HG02678 (cell line): ENCODE measurements around the gene ORMDL3.
A peak's percentile ranks its signal among the peaks of the same experiment; 100 is the strongest.
"Not testable (repeated sequence)": the region's sequence is repeated elsewhere in the genome, so short reads cannot be mapped to it uniquely, and the experiment has no call there.

Experiments used
- ATAC-seq: cut with Tn5 transposase; IDR thresholded peaks from one replicate; pipeline ENCODE4 v1.9.1; 2021; ENCODE audit warnings: mild to moderate bottlenecking, moderate library complexity; ENCODE audit not compliant: unreplicated experiment

Gene ORMDL3

GRCh38 chr17:39950871-39951348, 23.5 kb upstream of the ORMDL3 start:
- ATAC-seq, result no peak

DNA sequence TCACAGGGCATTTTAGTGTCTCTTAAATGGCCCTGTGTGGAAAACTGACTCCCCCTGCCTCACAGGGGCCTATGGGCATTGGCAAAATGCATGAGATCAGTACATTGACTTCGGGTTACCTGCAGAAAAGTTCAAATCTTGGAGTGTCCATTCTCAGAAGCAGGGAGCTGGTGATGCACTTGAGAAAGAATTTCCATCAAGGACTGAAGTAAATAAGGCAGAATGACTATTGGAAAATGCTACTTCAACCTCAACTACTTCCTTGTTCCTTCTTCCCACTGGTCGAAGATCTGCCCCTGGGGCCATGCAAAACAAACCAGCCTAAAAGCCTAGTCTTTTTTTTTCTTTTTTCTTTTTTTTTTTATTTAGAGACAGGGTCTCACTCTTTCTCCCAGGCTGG, 21.6 kb upstream of the ORMDL3 start:
- no peak for ATAC-seq

DNA sequence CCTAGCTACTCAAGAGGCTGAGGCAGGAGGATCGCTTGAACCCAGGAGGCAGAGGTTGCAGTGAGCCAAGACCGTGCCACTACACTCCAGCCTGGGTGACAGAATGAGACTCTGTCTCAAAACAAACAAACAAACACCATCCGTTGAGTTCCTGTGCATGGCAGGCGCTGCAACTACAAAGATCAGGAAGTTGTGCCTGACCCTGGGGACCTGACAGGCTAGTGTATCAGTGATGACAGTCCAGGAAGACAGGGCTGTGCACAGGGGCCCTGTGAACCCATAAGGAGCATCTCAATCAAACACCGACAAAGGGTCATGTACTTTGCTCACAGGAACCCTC, 21.1 kb upstream of the ORMDL3 start:
- not testable (repeated sequence) for ATAC-seq

- ATAC-seq, result no peak
Measured at GRCh38 chr17:39946551-39947330, 19.3 kb upstream of the ORMDL3 start.

DNA sequence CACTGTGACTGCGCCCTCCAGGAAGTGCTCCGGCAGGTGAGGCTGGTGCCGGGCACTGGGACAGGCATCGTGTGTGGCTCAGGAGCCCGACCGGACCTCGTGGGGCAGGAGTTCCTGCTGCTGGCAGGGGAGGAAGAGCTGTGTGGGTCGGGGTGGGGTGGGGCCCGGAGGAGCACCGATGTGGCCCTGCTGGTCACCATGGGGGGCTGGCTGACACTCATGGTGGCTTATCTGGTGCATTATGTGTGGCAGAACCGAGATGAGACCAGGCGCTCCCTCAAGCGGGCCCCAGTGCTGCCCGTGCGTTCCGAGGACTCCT, 17.0 kb upstream of the ORMDL3 start:
- no peak for ATAC-seq

DNA sequence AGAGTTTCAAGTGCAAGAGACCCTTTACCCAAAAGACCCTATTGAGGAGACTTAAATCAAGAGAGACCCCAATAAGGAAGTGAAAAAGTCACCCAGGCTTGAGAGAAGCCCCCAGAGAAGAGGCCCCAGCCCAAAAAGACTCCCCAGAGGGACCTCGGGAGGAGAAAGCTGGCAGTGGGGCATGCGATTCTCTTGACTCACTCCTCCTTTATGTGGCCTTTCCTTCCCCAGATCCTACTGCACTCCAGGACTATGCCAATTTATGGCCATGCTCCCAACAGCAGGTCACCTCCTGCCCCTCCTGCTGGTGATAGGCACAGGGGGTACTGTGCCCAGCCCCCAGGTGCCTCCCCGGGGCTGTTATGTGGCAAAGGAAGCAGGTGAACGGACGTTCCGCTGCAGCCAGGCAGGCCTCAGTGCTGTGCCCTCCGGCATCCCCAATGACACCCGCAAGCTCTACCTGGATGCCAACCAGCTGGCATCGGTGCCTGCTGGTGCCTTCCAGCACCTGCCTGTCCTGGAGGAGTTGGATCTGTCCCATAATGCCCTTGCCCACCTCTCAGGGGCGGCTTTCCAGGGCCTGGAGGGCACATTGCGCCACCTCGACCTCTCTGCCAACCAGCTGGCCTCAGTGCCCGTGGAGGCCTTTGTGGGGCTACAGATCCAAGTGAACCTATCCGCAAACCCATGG, 16.4 kb upstream of the ORMDL3 start:
- ATAC-seq, result no peak

DNA sequence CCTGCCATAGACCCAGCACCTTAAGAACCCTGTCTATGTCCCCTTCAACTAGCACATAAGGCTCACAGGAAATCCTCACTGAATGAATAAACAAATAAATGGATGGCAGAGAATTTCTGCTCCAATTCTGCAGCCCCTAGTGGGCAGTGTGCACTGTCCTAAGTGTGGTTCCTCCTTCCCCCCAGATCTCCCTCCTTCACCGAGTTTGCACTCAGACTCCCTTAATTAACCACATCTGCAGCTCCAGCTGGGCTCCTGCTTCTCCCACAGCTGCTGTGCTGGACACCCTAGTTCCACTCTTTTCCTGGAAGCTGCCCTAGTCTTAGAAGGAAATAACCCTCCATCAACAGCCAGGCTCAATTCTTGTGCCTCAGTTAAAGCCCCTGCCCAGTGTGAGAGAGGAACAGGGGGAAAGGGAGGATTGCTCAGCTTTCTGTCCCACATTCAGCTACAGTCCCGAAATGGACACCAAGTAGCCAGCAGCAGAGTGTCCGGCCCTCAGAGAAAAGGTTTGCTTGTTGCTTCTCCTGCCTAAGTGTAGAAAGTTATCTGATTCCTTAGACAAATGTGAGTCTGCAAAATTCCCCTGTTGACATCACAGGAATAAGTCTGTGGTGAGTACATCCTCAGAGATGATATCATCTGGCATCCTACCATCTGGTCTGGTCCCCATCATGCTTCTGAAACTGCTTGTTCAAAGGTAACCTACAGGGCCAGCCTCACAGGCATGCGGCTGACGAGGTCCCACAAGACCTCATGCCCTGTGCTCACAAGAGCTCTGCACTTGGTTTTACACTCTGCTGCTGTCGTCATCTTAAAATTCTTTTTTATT, 12.4 kb upstream of the ORMDL3 start:
- peak; percentile 51 for ATAC-seq

- ATAC-seq, result no peak
Measured at GRCh38 chr17:39939106-39939505, 11.7 kb upstream of the ORMDL3 start.

DNA sequence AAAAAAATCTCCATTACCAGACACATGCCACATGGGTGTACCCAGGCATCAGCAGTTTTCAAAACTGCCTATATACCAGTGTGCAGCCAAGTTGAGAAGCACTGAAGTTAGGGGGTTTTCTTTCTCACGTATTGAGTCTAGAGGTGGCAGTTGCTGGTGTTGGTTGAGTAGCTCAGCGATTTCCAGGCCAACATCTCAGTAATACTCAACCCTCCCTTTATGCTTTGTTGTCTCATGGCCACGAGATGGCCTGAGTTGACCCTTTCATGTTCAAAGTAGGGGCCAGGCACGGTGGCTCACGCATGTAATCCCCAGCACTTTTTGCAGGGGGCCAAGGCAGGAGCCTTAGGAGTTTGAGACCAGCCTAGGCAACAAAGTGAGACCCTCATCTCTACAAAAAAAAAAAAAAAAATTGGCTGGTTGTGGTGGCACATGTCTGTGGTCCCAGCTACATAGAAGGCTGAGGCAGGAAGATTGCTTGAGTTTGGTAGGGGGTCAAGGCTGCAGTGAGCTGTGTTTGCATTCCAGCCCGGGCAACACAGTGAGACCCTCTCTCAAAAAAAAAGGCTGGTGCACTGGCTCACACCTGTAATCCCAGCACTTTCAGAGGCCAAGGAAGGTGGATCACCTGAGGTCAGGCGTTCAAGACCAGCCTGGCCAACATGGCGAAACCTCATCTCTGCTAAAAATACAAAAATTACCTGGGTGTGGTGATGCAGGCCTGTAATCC, 10.9 kb upstream of the ORMDL3 start:
- no peak for ATAC-seq

GRCh38 chr17:39937447-39937846, 10.0 kb upstream of the ORMDL3 start:
- ATAC-seq, result no peak

DNA sequence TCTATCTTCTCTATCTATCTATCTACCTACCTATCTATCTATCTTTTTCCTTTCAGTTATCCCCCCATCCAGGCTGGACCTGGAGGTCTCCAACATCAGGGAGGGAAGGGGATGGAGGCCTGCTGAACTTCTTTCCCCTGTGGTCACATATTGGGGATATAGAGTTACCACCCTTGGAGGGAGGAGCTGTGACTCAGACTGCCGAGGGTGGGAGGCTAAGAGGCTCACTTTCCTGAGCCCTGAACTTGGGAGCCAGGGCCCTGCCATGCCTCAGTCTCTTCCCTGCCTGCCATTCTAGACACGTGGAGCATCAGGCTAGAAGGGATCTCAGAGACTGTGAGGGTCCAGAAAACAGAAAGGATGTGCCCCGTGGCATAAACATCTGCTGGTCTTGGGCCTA, 8.5 kb upstream of the ORMDL3 start:
- no peak for ATAC-seq

- ATAC-seq, result no peak
Measured at GRCh38 chr17:39934324-39934723, 6.9 kb upstream of the ORMDL3 start.

DNA sequence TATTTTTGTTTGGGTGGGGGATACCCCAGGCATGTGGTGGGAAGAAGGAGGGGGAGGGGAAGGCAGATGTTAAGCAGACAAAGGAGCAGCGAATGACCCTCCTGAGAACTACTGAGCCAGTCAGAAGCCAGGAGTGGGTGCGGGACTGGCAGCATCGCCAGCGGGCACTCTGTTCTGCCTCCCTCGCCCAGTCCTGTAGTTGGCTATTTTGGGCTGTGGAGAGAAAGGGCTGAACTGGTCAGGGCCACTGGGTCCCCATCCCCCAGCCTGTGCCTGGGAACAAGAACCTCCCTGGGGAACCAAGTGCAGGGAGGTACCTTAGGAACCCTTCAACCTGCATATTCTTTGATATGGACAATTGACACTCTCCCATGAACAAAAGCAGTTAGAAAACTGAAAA, 6.5 kb upstream of the ORMDL3 start:
- ATAC-seq, result no peak

DNA sequence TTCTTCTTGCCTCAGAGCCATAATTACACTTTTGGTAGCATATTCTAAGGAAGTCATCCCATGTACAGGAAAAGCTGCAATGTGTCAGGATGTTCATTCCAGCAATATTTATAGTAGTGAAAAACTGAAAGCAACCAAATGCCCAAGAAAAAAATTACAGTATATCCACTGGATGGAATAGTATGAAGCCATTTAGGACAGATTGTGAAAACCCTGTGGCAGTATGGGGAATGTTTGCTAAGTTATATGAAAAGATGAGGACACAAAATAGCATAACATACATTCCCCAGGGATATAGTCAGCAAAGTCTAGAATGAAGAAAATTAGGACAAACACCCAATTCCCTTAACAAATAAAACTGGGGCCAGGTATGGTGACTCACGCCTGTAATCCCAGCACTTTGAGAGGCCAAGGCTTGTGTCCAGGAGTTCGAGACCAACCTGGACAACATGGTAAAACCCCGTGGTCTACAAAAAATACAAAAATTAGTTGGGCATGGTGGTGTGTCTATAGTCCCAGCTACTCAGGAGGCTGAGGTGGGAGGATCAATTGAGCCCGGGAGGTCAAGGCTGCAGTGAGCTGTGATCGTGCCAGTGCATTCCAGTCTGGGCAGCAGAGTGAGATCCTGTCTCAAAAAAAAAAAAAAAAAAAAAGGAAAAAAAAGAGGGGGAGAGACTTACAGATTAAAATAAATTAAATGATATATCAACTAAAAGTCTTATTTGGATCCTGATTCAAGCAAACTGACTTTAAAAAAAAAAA, 2.4 kb upstream of the ORMDL3 start:
- ATAC-seq, result no peak

- ATAC-seq, result no peak
Measured at GRCh38 chr17:39928858-39929645, 1.7 kb upstream of the ORMDL3 start.

DNA sequence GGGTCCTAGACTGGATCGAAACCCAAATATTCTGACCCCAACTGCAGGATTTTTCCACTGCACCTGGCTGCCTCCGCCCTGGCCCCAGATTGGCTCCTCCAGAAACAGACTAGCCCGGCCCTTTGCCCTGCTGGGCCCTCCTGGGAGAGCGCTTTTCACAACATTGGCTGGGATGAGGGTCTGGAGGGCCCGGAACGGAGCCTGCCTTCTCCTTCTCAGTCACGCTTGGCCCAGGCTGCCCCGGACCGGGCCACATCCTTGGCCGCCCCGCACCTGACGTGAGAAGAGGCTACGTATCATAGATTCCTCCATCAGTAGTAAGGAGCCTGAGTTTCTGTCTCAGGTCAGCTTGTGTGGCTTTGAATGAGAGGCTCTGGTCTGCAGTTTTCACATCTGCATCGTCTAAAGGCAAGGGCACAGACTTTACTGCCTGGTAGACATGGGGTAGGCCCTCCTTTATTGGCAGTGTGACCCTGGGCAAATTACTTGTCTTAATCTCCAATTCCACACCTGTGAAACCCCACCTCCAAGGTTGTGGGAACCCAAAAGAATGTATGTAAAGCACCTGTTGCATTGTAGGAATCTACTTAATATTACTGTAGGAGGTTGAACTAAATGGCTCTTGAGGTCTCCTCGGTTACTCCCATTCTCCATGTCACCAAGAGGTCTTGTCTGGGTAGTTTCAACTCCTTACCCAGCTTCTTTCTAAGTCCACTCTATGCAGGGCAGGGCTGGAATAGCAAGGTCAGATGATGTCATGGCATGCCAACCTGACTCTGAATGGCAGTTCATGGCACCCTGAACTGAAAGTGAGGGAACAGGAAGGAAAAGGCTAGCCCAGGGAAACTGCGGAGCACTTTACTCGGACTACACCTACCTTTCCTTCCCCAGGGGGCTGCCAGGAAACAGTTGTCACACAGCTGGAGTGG, 792 bp upstream of the ORMDL3 start:
- ATAC-seq, result peak; percentile 15

- peak; percentile 30 for ATAC-seq
Measured at GRCh38 chr17:39926588-39927100, 757 bp downstream of the ORMDL3 start.

GRCh38 chr17:39926135-39926587, 1.2 kb downstream of the ORMDL3 start:
- no peak for ATAC-seq
